Breast epithelium (tissue), 3 donors: ENCODE measurements around the gene CEACAM5.

ENCODE experiments used
- CTCF ChIP-seq, 3 donors: fragments of 450-650 bp; IDR thresholded peaks; one replicate each; pipeline ENCODE4 v1.5.1; 2016 to 2017; ENCODE audit warnings: antibody characterized with exemption in 3 of 3, mild to moderate bottlenecking in 3 of 3, moderate library complexity in 3 of 3
- POLR2A ChIP-seq: fragments of 450-650 bp; IDR thresholded peaks from one replicate; pipeline ENCODE4 v1.6.1; 2016; ENCODE audit warnings: antibody characterized with exemption, mild to moderate bottlenecking, moderate library complexity

GRCh38 chr19:41694831-41695635, 13.4 kb upstream of the CEACAM5 start:
- TF ChIP-seq CTCF (IDR thresholded peaks at IDR 0.05) (no peak), POLR2A (no peak)
